ENCODE data around the gene CRACR2B. TPM values are rescaled to one million over a fixed set of nuclear protein-coding genes. Genes with fewer than 3 reads are reported as not detected.

Gene CRACR2B
- total RNA-seq, 2 experiments from 2014 or later: 0.33 TPM; not detected in 1

DNA sequence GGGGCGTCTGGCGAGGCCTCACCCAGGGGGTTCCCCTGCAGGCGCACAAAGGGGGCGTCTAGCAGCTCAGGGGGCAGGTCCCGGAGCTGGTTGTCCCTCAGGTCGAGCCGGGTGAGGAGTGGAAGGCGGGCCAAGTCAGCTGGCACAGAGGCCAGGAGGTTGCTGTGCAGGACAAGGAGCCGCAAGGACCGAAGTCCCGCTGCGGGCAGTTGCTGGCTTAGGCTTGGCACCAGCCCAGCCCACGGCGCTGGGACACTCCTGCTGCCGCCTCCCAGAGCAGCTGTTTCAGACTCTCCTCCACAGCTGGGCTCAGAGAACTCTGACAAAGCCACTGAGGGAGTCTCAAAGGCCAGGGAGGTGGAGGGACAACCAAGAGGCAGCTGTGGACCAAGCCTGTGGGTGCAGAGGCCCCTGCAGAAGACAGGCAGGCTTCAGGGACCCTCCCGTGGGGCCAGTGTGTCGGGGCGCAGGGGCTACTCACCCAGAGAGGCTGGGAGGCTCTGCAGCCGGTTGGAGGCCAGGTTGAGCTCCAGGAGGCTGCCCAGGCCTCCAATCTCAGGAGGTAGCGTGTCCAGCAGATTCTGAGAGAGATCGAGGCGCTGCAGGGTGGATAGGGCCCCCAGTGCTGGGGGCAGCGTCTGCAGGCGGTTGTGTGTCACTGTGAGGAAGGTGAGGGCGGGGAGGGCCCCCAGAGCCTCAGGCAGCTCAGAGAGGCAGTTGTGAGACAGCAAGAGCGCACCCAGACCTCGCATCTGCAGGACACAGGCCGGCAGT lies 24.8 kb upstream of the CRACR2B start:
- H3K27ac Mint-ChIP-seq: no peak overlapping the region
- Histone ChIP-seq H3K4me3 (ENCODE audit: low read length) (no peak overlapping the region), H3K9me3 (ENCODE audit: control insufficient read depth in 1 of 2, insufficient read depth in 1 of 2, low read length in 2 of 2) (no peaks in the 10 kb centered on the region), H3K27ac (ENCODE audit: low read depth in 1 of 2, low read length in 2 of 2) (no peak overlapping the region), H3K36me3 (ENCODE audit: insufficient read depth, low read length) (peaks cover 29% of the 10 kb centered on the region), H3K27me3 (ENCODE audit: control insufficient read depth in 1 of 2, insufficient read depth in 2 of 2, low read length in 2 of 2) (no peaks in the 10 kb centered on the region), H3K4me1 (ENCODE audit: insufficient read depth, low read length) (peaks cover 44% of the 10 kb centered on the region)
- DNase-seq: no peak
- no peaks in the 10 kb centered on the region for H3K9me3 Mint-ChIP-seq
- TF ChIP-seq CTCF (IDR thresholded peaks at IDR 0.05): no peak
- peaks cover 3% of the 10 kb centered on the region for H3K4me1 Mint-ChIP-seq (ENCODE audit: low read depth)
- ChIA-PET CTCF (no interaction called here), POLR2A (interaction anchor here (1.0 to 5.6 kb wide), 2 partner anchors 10 to 17 kb away, joined by 3 to 31 read pairs; partner anchors contain the start of gene PNPLA2)
- H3K27me3 Mint-ChIP-seq: no peaks in the 10 kb centered on the region
- H3K4me3 Mint-ChIP-seq: peak overlapping the region; percentile 11
- ATAC-seq (ENCODE audit: poor library complexity): no peak
- H3K36me3 Mint-ChIP-seq (ENCODE audit: low read depth): no peaks in the 10 kb centered on the region
- intact Hi-C loops (cut with DNase I, micrococcal nuclease): loop anchor here in 1 of 2 experiments (10.0 kb wide), 1 partner anchor 568 kb away; the partner anchor contains the start of genes PSMD13 and SIRT3

- POLR2A ChIA-PET: interaction anchor here (5.6 kb wide), 1 partner anchor 16 kb away, joined by 31 read pairs; the partner anchor contains the start of gene PNPLA2
- ATAC-seq (ENCODE audit: poor library complexity) (no peak), DNase-seq (no peak)
- H3K27ac ChIP-seq (ENCODE audit: low read depth in 1 of 2, low read length in 2 of 2): no peak overlapping the region
- no peak overlapping the region for H3K4me3 ChIP-seq (ENCODE audit: low read length)
- H3K4me1 ChIP-seq (ENCODE audit: insufficient read depth, low read length): peaks cover 44% of the 10 kb centered on the region
- H3K27me3 ChIP-seq (ENCODE audit: control insufficient read depth in 1 of 2, insufficient read depth in 2 of 2, low read length in 2 of 2): no peaks in the 10 kb centered on the region
- no peak overlapping the region for H3K27ac Mint-ChIP-seq
- H3K4me3 Mint-ChIP-seq: no peak overlapping the region
- peaks cover 5% of the 10 kb centered on the region for H3K4me1 Mint-ChIP-seq (ENCODE audit: low read depth)
- no peak for TF ChIP-seq CTCF (IDR thresholded peaks at IDR 0.05)
- H3K36me3 Mint-ChIP-seq (ENCODE audit: low read depth): no peaks in the 10 kb centered on the region
- intact Hi-C loops (cut with DNase I, micrococcal nuclease): loop anchor here in 1 of 2 experiments (10.0 kb wide), 1 partner anchor 569 kb away; the partner anchor contains the start of genes PSMD13 and SIRT3
- H3K9me3 Mint-ChIP-seq: no peaks in the 10 kb centered on the region
- H3K27me3 Mint-ChIP-seq: no peaks in the 10 kb centered on the region
- H3K36me3 ChIP-seq (ENCODE audit: insufficient read depth, low read length): peaks cover 29% of the 10 kb centered on the region
- CTCF ChIA-PET: no interaction called here
- H3K9me3 ChIP-seq (ENCODE audit: control insufficient read depth in 1 of 2, insufficient read depth in 1 of 2, low read length in 2 of 2): no peaks in the 10 kb centered on the region
Observed at GRCh38 chr11:803467-803742, 24.3 kb upstream of the CRACR2B start.

DNA sequence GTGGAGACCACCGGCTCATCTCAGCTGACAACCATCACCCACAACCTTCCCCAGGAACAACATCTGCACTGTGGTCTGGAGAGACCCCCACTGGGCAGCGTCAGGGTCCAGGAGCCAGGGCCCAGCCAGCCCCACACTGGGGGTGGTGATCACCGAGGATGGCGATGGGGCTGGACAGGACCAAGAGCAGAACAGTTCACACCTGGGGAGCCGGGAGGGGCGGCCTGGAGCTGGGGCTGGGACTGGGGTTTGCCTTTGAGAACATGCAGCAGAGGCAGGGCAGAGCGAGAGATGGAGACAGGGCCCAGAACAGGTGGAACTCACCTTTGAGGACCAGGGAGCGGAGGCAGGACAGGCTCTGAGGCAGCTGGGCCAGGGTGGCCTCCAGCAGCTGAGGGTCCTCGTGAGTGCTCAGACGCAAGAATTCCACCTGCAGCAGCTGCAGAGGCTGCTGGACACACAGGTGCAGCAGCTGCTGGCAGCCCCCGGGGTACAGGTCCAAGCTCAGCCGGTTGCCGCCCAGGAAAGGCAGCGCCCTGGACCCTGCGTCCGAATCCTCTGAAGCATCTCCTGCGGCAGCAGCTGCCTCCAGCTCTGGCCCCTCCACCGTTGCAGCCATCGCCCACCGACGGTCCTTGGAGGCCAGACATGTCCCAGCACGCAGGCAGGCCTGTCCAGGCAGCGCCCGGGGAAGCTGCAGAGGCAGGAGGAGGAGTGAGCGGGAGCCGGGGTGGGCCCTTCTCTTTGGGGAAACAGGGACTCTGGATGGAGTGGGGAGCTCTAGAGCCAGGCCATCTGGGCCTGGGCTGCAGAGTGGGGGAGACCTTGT lies 23.7 kb upstream of the CRACR2B start:
- ChIA-PET CTCF (no interaction called here), POLR2A (interaction anchor here (0.8 to 5.6 kb wide), 3 partner anchors 16 to 268 kb away, joined by 3 to 31 read pairs (median 3); partner anchors contain the start of gene PNPLA2)
- H3K36me3 ChIP-seq (ENCODE audit: insufficient read depth, low read length): peaks cover 29% of the 10 kb centered on the region
- Mint-ChIP-seq H3K27ac (peak overlapping the region; percentile 47), H3K27me3 (no peaks in the 10 kb centered on the region), H3K4me3 (peak overlapping the region; percentile 81), H3K9me3 (no peaks in the 10 kb centered on the region), H3K4me1 (ENCODE audit: low read depth) (peaks cover 11% of the 10 kb centered on the region), H3K36me3 (ENCODE audit: low read depth) (no peaks in the 10 kb centered on the region)
- TF ChIP-seq CTCF (IDR thresholded peaks at IDR 0.05): no peak
- H3K9me3 ChIP-seq (ENCODE audit: control insufficient read depth in 1 of 2, insufficient read depth in 1 of 2, low read length in 2 of 2): no peaks in the 10 kb centered on the region
- H3K27ac ChIP-seq (ENCODE audit: low read depth in 1 of 2, low read length in 2 of 2): peak overlapping the region; percentile 57 to 81
- no peak for DNase-seq
- ATAC-seq (ENCODE audit: poor library complexity): no peak
- no peaks in the 10 kb centered on the region for H3K27me3 ChIP-seq (ENCODE audit: control insufficient read depth in 1 of 2, insufficient read depth in 2 of 2, low read length in 2 of 2)
- H3K4me1 ChIP-seq (ENCODE audit: insufficient read depth, low read length): peaks cover 44% of the 10 kb centered on the region
- intact Hi-C loops (cut with DNase I, micrococcal nuclease): loop anchor here in 1 of 2 experiments (10.0 kb wide), 1 partner anchor 569 kb away; the partner anchor contains the start of genes PSMD13 and SIRT3
- peak overlapping the region; percentile 79 for H3K4me3 ChIP-seq (ENCODE audit: low read length)
